ENCODE data around the gene FAM3B.

FAM3B gene

DNA sequence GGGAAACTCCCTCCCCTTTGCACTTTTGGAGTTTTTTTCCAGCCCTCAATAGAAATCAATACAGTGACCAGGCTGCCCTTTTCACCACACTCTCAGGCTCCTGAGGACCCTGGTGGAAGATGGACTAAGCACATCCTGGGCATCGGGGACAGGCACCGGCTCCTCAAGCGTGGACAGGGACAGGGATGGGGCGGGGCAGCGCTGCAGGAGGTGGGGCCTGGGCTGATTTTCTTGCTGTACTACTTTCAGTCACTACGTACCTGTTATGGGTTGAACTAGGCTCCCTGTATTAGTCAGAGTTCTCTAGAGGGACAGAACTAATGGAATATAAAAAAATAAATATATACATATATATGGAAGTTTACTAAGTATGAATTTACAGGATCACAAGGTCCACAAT is 47.7 kb downstream of the FAM3B start:
- no peak overlapping the region for H3K4me3 ChIP-seq (ENCODE audit: low read length)
- TF ChIP-seq, protein P1, sequence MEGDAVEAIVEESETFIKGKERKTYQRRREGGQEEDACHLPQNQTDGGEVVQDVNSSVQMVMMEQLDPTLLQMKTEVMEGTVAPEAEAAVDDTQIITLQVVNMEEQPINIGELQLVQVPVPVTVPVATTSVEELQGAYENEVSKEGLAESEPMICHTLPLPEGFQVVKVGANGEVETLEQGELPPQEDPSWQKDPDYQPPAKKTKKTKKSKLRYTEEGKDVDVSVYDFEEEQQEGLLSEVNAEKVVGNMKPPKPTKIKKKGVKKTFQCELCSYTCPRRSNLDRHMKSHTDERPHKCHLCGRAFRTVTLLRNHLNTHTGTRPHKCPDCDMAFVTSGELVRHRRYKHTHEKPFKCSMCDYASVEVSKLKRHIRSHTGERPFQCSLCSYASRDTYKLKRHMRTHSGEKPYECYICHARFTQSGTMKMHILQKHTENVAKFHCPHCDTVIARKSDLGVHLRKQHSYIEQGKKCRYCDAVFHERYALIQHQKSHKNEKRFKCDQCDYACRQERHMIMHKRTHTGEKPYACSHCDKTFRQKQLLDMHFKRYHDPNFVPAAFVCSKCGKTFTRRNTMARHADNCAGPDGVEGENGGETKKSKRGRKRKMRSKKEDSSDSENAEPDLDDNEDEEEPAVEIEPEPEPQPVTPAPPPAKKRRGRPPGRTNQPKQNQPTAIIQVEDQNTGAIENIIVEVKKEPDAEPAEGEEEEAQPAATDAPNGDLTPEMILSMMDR (conservative IDR thresholded peaks at IDR 0.05; ENCODE audit: low read depth, low read length) = no peak
- DNase-seq (ENCODE audit: low read depth) = no peak

DNA sequence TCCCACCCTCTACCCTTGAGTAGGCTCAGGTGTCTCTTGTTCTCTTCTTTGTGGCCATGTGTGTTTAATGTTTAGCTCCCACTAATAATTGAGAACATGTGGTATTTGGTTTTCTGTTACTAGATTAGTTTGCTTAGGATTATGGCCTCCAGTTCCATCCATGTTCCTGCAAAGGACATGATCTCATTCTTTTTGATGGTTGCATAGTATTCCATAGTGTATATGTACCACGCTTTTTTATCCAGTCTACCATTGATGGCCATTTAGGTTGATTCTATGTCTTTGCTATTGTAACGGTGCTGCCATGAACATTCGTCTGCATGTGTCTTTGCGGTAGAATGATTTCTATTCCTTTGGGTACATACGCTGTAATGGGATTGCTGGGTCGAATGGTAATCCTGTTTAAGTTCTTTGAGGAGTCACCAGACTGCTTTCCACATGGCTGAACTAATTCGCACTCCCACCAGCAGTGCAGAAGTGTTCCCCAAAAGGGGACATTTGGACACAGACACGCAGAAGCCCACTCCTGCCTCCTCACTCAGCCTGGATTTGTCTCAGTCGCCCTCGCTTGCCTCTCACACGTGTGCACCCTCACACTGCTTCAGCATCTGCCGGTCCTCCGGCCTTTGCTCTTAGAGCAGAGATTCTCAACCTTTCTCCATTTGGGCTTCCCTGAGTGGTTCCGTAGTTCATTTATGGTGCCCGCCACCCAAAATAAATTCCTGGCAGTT is 48.9 kb downstream of the FAM3B start:
- no peak for DNase-seq (ENCODE audit: low read depth)
- no peak overlapping the region for H3K4me3 ChIP-seq (ENCODE audit: low read length)
- TF ChIP-seq, protein P1 (conservative IDR thresholded peaks at IDR 0.05; ENCODE audit: low read depth, low read length) = no peak

DNA sequence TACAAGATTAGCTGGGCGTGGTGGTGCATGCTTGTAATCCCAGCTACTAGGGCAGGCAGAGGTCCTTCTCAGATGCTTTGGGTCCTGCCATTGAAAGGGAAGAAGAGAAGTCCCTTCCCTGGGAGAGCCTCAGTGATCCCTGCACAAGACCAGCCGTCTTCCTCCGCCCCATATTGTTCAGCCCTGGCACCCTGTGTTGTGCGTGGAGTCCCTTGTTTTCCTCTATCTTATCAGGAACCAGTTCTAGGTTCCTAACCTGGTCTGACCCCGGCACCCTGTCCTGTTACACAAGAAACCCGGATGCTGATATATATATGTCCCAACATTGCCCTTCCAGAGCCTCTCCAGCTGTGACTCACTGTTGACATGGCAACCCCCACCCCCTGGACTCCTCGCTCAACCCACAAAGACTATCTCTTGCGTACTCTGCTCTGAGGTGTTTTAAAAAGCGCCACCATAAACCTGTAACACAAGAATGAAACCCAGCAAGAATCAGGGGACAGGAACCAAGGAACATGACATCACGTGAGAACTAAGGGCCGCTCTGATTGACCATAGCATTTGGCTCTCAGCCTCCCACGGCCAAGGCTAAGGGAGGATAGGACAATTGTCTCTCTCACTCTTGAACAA is 50.0 kb downstream of the FAM3B start:
- TF ChIP-seq, protein P1 (conservative IDR thresholded peaks at IDR 0.05; ENCODE audit: low read depth, low read length) = no peak
- H3K4me3 ChIP-seq (ENCODE audit: low read length) = no peak overlapping the region
- DNase-seq (ENCODE audit: low read depth) = no peak

DNA sequence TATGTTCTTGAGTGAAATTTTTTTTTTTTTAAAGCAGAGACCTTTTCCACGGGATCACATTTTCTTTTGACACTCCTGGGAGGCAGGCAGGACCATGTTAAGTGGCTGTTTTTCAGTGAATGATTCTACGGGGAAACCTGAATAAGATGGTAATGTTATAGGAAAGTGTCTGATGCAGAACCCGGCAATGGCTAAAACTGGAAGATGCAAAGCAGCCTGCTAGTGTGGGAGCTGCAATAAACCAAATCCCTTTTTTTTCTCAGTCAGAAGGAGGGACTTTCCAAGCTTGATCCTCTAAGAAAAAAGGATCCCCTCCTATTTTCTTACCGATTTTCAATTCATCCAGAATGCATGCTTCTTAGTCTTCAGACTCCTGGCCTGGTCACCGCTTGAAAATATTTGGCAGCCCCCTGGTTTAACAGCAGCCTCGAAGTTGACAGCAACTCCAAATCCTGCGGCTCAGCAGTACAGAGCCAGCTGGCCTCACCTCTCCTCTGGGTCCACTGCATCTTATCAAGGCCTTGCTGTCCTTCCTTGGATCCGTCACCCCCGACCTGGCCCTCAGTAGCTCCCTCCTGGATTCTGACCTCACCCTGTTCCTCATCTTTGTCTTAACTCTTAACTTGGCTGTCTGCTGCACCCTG is 50.8 kb downstream of the FAM3B start:
- DNase-seq (ENCODE audit: low read depth) = no peak
- no peak overlapping the region for H3K4me3 ChIP-seq (ENCODE audit: low read length)
- TF ChIP-seq, protein P1 (conservative IDR thresholded peaks at IDR 0.05; ENCODE audit: low read depth, low read length) = no peak

DNA sequence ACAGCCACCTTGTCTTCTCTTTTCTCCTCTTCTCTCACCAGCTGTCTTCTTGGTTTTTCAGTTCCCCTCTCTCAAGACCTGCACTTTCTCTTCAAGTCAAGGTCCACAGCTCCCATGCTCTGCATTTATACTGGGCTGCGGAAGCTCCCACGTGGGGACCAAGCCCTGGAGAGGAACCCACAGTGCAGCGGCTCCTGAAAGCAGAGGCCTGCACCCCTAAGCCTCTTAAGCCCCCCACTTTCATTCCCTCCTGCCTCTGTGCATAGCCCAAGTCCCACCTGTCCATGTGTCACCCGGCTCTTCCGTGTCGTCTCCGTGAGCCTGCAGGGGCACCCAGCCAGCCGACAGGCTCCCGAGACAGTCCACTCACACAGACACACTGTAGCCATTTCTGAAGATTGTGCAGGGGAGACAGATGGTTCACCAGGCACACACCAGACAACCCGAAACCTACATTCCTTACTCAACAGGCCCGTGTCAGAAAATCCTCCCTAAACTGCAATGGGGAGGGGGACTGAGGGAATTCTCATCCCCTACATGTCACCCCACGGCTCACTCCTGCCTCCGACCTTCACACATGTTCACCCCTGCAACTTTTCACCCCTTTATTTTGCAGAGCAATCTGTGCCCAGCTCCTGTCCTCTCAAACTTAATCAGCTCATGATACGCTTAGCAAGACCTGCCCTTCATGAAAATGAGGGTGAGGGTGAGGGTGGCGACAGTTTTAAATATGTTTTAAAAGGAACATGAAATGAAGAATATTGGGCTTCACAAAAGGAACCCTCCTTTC is 51.5 kb downstream of the FAM3B start:
- no peak overlapping the region for H3K4me3 ChIP-seq (ENCODE audit: low read length)
- DNase-seq (ENCODE audit: low read depth) = no peak
- TF ChIP-seq, protein P1 (conservative IDR thresholded peaks at IDR 0.05; ENCODE audit: low read depth, low read length) = no peak

DNA sequence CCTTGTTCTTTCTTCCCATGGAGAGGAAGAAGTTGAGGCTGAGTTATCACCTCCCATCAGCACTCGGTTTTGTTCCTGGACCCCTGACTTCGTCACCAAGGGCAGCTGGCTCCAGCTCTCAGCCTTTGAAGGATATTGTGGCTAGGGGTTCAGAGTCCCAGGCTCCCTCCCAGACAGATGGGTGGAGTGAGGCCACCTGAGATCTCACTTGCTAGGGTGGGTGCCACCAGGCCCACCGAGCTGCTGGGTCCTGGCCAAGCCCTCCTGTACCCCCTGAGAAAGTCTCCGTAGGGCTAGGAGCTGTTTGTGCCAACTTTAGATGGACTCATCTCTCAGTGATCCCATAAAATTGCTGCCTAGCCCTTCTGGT is 52.1 kb downstream of the FAM3B start:
- H3K4me3 ChIP-seq (ENCODE audit: low read length) = no peak overlapping the region
- TF ChIP-seq, protein P1 (conservative IDR thresholded peaks at IDR 0.05; ENCODE audit: low read depth, low read length) = no peak
- DNase-seq (ENCODE audit: low read depth) = no peak

All from retinal pigment epithelial cell (primary cell).